GM12878 (cell line): ENCODE data around the gene DTX4. TPM values are rescaled to one million over a fixed set of nuclear protein-coding genes. Genes with fewer than 3 reads are reported as not detected.

Experiments
- ATF3 ChIP-seq: IDR thresholded peaks from 2 replicates; pipeline ENCODE4 v1.6.1; 2011; ENCODE audit warnings: low read depth, mild to moderate bottlenecking, low read length, moderate library complexity, borderline replicate concordance; ENCODE audit errors: extremely low read depth
- BACH1 ChIP-seq: fragments of 450-650 bp; IDR thresholded peaks from 2 replicates; pipeline ENCODE4 v1.6.1; 2017; ENCODE audit warnings: mild to moderate bottlenecking, borderline replicate concordance
- BHLHE40 ChIP-seq, 2 experiments: fragments of 450-650 bp in 1 of 2; IDR thresholded peaks; 2 replicates each; pipeline ENCODE4 v1.6.1; 2011 to 2017; ENCODE audit warnings: low read depth in 2 of 2, borderline replicate concordance in 1 of 2, improper control_type of control experiment in 1 of 2, low read length in 1 of 2, mild to moderate bottlenecking in 1 of 2
- CHD1 ChIP-seq: IDR thresholded peaks from 2 replicates; pipeline ENCODE4 v1.6.1; 2012; ENCODE audit warnings: low read depth, low read length, improper control_type of control experiment
- CHD2 ChIP-seq: IDR thresholded peaks from 2 replicates; pipeline ENCODE4 v1.6.1; 2011; ENCODE audit warnings: low read depth, low read length, improper control_type of control experiment, borderline replicate concordance
- MEF2A ChIP-seq: IDR thresholded peaks from 2 replicates; pipeline ENCODE4 v1.6.1; 2011; ENCODE audit warnings: low read depth, mild to moderate bottlenecking, low read length, moderate library complexity; ENCODE audit not compliant: insufficient read depth
- MTA2 ChIP-seq: fragments of 450-650 bp; IDR thresholded peaks from 2 replicates; pipeline ENCODE4 v1.6.1; 2016; ENCODE audit warnings: low read depth, mild to moderate bottlenecking, moderate library complexity
- PBX3 ChIP-seq: IDR thresholded peaks from 2 replicates; pipeline ENCODE4 v1.6.1; 2011; ENCODE audit warnings: mild to moderate bottlenecking, low read depth, low read length, moderate library complexity; ENCODE audit not compliant: insufficient replicate concordance
- RFX5 ChIP-seq: IDR thresholded peaks from 2 replicates; pipeline ENCODE4 v1.6.1; 2011; ENCODE audit warnings: low read depth, low read length, improper control_type of control experiment
- SKIL ChIP-seq: fragments of 450-650 bp; IDR thresholded peaks from 2 replicates; pipeline ENCODE4 v1.6.1; 2017; ENCODE audit warnings: mild to moderate bottlenecking, low read depth, inconsistent platforms; ENCODE audit not compliant: poor library complexity, severe bottlenecking
- ZNF622 ChIP-seq: fragments of 450-650 bp; IDR thresholded peaks from 2 replicates; pipeline ENCODE4 v1.6.1; 2017; ENCODE audit warnings: mild to moderate bottlenecking, inconsistent platforms
- ZSCAN29 ChIP-seq: fragments of 450-650 bp; IDR thresholded peaks from 2 replicates; pipeline ENCODE4 v1.6.1; 2017; ENCODE audit warnings: mild to moderate bottlenecking, moderate library complexity
- polyA plus RNA-seq, 11 experiments: library from polyadenylated mRNA; depleted of rRNA in 4 of 11; unstranded in 6 of 11; stranded (reverse) in 5 of 11; fragments of >200 nt; fragmentation: Nextera tagmentation in 4 of 11; fragmentation: Illumina TruSeq in 1 of 11; extraction: Ambion mirVana in 4 of 11; extraction: Trizol in 1 of 11; gene quantifications; 1 replicate in 1 of 11; 2 replicates in 10 of 11; pipeline versions ENCODE4 v1.2.1 to v1.2.3, GENCODE V29; 2011 to 2016; ENCODE audit warnings: inconsistent platforms in 2 of 11, missing spikeins in 2 of 11, low read depth in 1 of 11
- total RNA-seq, 4 experiments: library from RNA; depleted of rRNA in 3 of 4; stranded (reverse); fragments of >200 nt in 3 of 4; fragmentation: Illumina TruSeq in 1 of 4; extraction: Trizol in 1 of 4; gene quantifications; 2 replicates each; pipeline versions ENCODE4 v1.2.1 to v1.2.3, GENCODE V29; 2013 to 2021
- TF ChIP-seq, protein P1 (sequence below): fragments of 450-650 bp; IDR thresholded peaks from 2 replicates; pipeline ENCODE4 v1.6.1; 2017; ENCODE audit warnings: mild to moderate bottlenecking, moderate library complexity
- TF ChIP-seq, protein P2 (sequence below): fragments of 450-650 bp; formaldehyde crosslinking; IDR thresholded peaks from 2 replicates; pipeline ENCODE4 v1.4.0; 2022; ENCODE audit warnings: mild to moderate bottlenecking, moderate library complexity
- TF ChIP-seq, protein P3 (sequence below): fragments of 450-650 bp; IDR thresholded peaks from 2 replicates; pipeline ENCODE4 v1.6.1; 2016; ENCODE audit warnings: mild to moderate bottlenecking

Gene DTX4
- total and polyA plus RNA-seq, 10 of the 15 experiments (the other 5 are each of a cell fraction or from before 2014, with no cell fraction given) = 3.8 to 25.8 (median 10.5) TPM

GRCh38 chr11:59199546-59200422 lies 27.9 kb downstream of the DTX4 start (continued):
- TF ChIP-seq CHD1 = no peak
- TF ChIP-seq BACH1 = peak; percentile 77
- peak; percentile 32 for TF ChIP-seq PBX3
- peak; percentile 82 for TF ChIP-seq SKIL
- no peak for TF ChIP-seq RFX5
- TF ChIP-seq MTA2 = peak; percentile 99
- TF ChIP-seq CHD2 = no peak; the same call in 1 of the 2 replicates
- TF ChIP-seq, protein P1, sequence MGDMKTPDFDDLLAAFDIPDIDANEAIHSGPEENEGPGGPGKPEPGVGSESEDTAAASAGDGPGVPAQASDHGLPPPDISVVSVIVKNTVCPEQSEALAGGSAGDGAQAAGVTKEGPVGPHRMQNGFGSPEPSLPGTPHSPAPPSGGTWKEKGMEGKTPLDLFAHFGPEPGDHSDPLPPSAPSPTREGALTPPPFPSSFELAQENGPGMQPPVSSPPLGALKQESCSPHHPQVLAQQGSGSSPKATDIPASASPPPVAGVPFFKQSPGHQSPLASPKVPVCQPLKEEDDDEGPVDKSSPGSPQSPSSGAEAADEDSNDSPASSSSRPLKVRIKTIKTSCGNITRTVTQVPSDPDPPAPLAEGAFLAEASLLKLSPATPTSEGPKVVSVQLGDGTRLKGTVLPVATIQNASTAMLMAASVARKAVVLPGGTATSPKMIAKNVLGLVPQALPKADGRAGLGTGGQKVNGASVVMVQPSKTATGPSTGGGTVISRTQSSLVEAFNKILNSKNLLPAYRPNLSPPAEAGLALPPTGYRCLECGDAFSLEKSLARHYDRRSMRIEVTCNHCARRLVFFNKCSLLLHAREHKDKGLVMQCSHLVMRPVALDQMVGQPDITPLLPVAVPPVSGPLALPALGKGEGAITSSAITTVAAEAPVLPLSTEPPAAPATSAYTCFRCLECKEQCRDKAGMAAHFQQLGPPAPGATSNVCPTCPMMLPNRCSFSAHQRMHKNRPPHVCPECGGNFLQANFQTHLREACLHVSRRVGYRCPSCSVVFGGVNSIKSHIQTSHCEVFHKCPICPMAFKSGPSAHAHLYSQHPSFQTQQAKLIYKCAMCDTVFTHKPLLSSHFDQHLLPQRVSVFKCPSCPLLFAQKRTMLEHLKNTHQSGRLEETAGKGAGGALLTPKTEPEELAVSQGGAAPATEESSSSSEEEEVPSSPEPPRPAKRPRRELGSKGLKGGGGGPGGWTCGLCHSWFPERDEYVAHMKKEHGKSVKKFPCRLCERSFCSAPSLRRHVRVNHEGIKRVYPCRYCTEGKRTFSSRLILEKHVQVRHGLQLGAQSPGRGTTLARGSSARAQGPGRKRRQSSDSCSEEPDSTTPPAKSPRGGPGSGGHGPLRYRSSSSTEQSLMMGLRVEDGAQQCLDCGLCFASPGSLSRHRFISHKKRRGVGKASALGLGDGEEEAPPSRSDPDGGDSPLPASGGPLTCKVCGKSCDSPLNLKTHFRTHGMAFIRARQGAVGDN = peak; percentile 96
- TF ChIP-seq ATF3 = no peak
- TF ChIP-seq BHLHE40 (IDR thresholded peaks at IDR 0.05; ENCODE audit: borderline replicate concordance in 1 of 2, low read depth in 2 of 2, low read length in 1 of 2) = peak; percentile 60 to 75; a peak in 2 of 4 replicates
- TF ChIP-seq ZNF622 = no peak
- peak; percentile 73; the same call in 1 of the 2 replicates for TF ChIP-seq MEF2A
- TF ChIP-seq, protein P2, sequence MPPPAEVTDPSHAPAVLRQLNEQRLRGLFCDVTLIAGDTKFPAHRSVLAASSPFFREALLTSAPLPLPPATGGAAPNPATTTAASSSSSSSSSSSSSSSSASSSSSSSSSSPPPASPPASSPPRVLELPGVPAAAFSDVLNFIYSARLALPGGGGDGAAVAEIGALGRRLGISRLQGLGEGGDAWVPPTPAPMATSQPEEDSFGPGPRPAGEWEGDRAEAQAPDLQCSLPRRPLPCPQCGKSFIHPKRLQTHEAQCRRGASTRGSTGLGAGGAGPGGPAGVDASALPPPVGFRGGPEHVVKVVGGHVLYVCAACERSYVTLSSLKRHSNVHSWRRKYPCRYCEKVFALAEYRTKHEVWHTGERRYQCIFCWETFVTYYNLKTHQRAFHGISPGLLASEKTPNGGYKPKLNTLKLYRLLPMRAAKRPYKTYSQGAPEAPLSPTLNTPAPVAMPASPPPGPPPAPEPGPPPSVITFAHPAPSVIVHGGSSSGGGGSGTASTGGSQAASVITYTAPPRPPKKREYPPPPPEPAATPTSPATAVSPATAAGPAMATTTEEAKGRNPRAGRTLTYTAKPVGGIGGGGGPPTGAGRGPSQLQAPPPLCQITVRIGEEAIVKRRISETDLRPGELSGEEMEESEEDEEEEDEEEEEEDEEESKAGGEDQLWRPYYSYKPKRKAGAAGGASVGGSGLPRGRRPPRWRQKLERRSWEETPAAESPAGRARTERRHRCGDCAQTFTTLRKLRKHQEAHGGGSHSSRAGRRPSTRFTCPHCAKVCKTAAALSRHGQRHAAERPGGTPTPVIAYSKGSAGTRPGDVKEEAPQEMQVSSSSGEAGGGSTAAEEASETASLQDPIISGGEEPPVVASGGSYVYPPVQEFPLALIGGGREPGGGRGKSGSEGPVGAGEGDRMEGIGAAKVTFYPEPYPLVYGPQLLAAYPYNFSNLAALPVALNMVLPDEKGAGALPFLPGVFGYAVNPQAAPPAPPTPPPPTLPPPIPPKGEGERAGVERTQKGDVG (CRISPR knock-in tag) = no peak
- TF ChIP-seq ZSCAN29 = 0 out of 2 replicates have a peak, but pooled peaks have one; percentile 57
- TF ChIP-seq, protein P3, sequence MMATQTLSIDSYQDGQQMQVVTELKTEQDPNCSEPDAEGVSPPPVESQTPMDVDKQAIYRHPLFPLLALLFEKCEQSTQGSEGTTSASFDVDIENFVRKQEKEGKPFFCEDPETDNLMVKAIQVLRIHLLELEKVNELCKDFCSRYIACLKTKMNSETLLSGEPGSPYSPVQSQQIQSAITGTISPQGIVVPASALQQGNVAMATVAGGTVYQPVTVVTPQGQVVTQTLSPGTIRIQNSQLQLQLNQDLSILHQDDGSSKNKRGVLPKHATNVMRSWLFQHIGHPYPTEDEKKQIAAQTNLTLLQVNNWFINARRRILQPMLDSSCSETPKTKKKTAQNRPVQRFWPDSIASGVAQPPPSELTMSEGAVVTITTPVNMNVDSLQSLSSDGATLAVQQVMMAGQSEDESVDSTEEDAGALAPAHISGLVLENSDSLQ = peak; percentile 83
